GM12878 (cell line): Measurements from ENCODE around the gene ANXA11. TPM values are rescaled to one million over a fixed set of nuclear protein-coding genes. Genes with fewer than 3 reads are reported as not detected.

Experiments
- ATAC-seq: fragments of 200-7000 bp; cut with Tn5 transposase; 3 replicates; pipeline ENCODE4 v1.9.1; 2020; ENCODE audit warnings: mild to moderate bottlenecking, moderate library complexity
- BruUV-seq: library from RNA; stranded (reverse); fragments of 400-500 nt; replicated peaks from 2 replicates; lab custom pipeline; 2021; lab: Mats Ljungman, UMichigan
- CTCF ChIA-PET: fragments of 300-600 bp; sonication (Branson Sonifier 250); formaldehyde crosslinking; extraction: SDS; loops from one replicate; lab custom pipeline; 2021; ENCODE audit warnings: inconsistent platforms; lab: Yijun Ruan, JAX
- POLR2A ChIA-PET: fragments of 350-600 bp; formaldehyde crosslinking; extraction: SDS; loops from one replicate; lab custom pipeline; 2021; ENCODE audit warnings: inconsistent platforms; lab: Charles Lee
- RAD21 ChIA-PET: fragments of 300-600 bp; sonication (Branson Sonifier 250); formaldehyde crosslinking; loops from one replicate; lab custom pipeline; 2023; ENCODE audit warnings: antibody characterized with exemption; ENCODE audit not compliant: unreplicated experiment; lab: Charles Lee
- SMC1A ChIA-PET: fragments of 300-600 bp; sonication (Branson Sonifier 250); formaldehyde crosslinking; loops from one replicate; lab custom pipeline; 2023; ENCODE audit not compliant: unreplicated experiment, uncharacterized antibody; lab: Charles Lee
- DNase-seq: peaks from one replicate; pipeline ENCODE4 v3.0.0-alpha.2; 2011; ENCODE audit warnings: low read depth, low spot score
- FAIRE-seq: peaks from 3 replicates; lab custom pipeline; 2011; peaks lifted over from hg19 to GRCh38; lab: Jason Lieb, UNC
- H2AFZ ChIP-seq: 2 replicates; pipeline ENCODE4 v1.6.0; 2011; ENCODE audit warnings: low read depth, low read length, control low read depth; ENCODE audit not compliant: control insufficient read depth
- H3K27ac ChIP-seq: 2 replicates; pipeline ENCODE4 v1.5.1; 2011; ENCODE audit warnings: control low read depth; ENCODE audit not compliant: control insufficient read depth, insufficient read depth
- H3K27me3 ChIP-seq, 2 experiments: replicated peaks in 1 of 2; 2 replicates each; pipeline versions ENCODE4 v1.6.0 to v1.6.1; 2011; ENCODE audit warnings: low read length in 1 of 2; ENCODE audit not compliant: control insufficient read depth in 2 of 2, insufficient read depth in 2 of 2
- H3K36me3 ChIP-seq, 2 experiments: 2 replicates each; pipeline ENCODE4 v1.5.1; 2011; ENCODE audit warnings: low read length in 1 of 2; ENCODE audit not compliant: control insufficient read depth in 2 of 2, insufficient read depth in 2 of 2
- H3K4me1 ChIP-seq: 2 replicates; pipeline ENCODE4 v1.6.1; 2011; ENCODE audit warnings: mild to moderate bottlenecking, low read length, moderate library complexity, mixed read lengths; ENCODE audit not compliant: control insufficient read depth, insufficient read depth
- H3K4me2 ChIP-seq: 2 replicates; pipeline ENCODE4 v1.6.0; 2011; ENCODE audit warnings: control low read depth; ENCODE audit not compliant: control insufficient read depth, insufficient read depth
- H3K4me3 ChIP-seq: fragments of 200-600 bp; sonication (generic); 2 replicates; pipeline ENCODE4 v1.5.1; 2016
- H3K79me2 ChIP-seq: 2 replicates; pipeline ENCODE4 v1.6.0; 2011; ENCODE audit warnings: low read length; ENCODE audit not compliant: control insufficient read depth, insufficient read depth
- H3K9ac ChIP-seq: 2 replicates; pipeline ENCODE4 v1.8.0; 2011; ENCODE audit warnings: low read length, control low read depth, mixed read lengths; ENCODE audit not compliant: control insufficient read depth, insufficient read depth
- H3K9me3 ChIP-seq: replicated peaks from 3 replicates; pipeline ENCODE4 v1.5.1; 2011; ENCODE audit warnings: mild to moderate bottlenecking, low read length; ENCODE audit not compliant: control insufficient read depth, insufficient read depth
- H4K20me1 ChIP-seq: 2 replicates; pipeline ENCODE4 v1.6.0; 2011; ENCODE audit not compliant: control insufficient read depth, insufficient read depth
- ASH2L ChIP-seq: fragments of 300-600, 200-600 bp; sonication (generic); IDR thresholded peaks from 2 replicates; pipeline ENCODE4 v1.6.1; 2017; ENCODE audit warnings: low read depth, mild to moderate bottlenecking, borderline replicate concordance
- BCL3 ChIP-seq: IDR thresholded peaks from 2 replicates; pipeline ENCODE4 v1.6.1; 2011; ENCODE audit warnings: borderline replicate concordance, low read depth, mild to moderate bottlenecking, moderate library complexity, low read length; ENCODE audit not compliant: insufficient read depth, poor library complexity, severe bottlenecking
- CBX3 ChIP-seq: fragments of 200-600 bp; sonication (generic); IDR thresholded peaks from 2 replicates; pipeline ENCODE4 v1.6.1; 2016; ENCODE audit warnings: low read depth, borderline replicate concordance
- CREM ChIP-seq: IDR thresholded peaks from 2 replicates; pipeline ENCODE4 v1.6.1; 2014; ENCODE audit warnings: antibody characterized with exemption, low read depth
- EGR1 ChIP-seq, 2 experiments: IDR thresholded peaks; 1 replicate in 1 of 2; 2 replicates in 1 of 2; pipeline ENCODE4 v1.6.1; 2011 to 2012; ENCODE audit warnings: low read depth in 2 of 2, low read length in 2 of 2, borderline replicate concordance in 1 of 2, mild to moderate bottlenecking in 1 of 2, moderate library complexity in 1 of 2
- ESRRA ChIP-seq: IDR thresholded peaks from 2 replicates; pipeline ENCODE4 v1.6.1; 2012; ENCODE audit warnings: mild to moderate bottlenecking, low read length, improper control_type of control experiment
- IKZF2 ChIP-seq, 2 experiments: fragments of 450-650 bp; IDR thresholded peaks; 2 replicates each; pipeline ENCODE4 v1.6.1; 2017; ENCODE audit warnings: mild to moderate bottlenecking in 2 of 2, moderate library complexity in 2 of 2
- JUND ChIP-seq: IDR thresholded peaks from 2 replicates; pipeline ENCODE4 v1.6.1; 2012; ENCODE audit warnings: low read depth, mild to moderate bottlenecking, low read length, improper control_type of control experiment, moderate library complexity
- NBN ChIP-seq: fragments of 450-650 bp; IDR thresholded peaks from 2 replicates; pipeline ENCODE4 v1.6.1; 2016
- PML ChIP-seq: IDR thresholded peaks from 2 replicates; pipeline ENCODE4 v1.6.1; 2012; ENCODE audit warnings: low read length, inconsistent platforms
- SMC3 ChIP-seq: IDR thresholded peaks from 2 replicates; pipeline ENCODE4 v1.6.1; 2011; ENCODE audit warnings: low read length, improper control_type of control experiment, borderline replicate concordance
- SREBF2 ChIP-seq: IDR thresholded peaks from 2 replicates; pipeline ENCODE4 v1.6.1; 2012; ENCODE audit warnings: mild to moderate bottlenecking, low read length
- STAT1 ChIP-seq: fragments of 450-650 bp; conservative IDR thresholded peaks from 2 replicates; pipeline ENCODE4 v1.6.1; 2014; ENCODE audit warnings: antibody characterized with exemption, mild to moderate bottlenecking
- ZBED1 ChIP-seq: IDR thresholded peaks from 2 replicates; pipeline ENCODE4 v1.6.1; 2016; ENCODE audit warnings: borderline replicate concordance
- ZNF217 ChIP-seq: fragments of 450-650 bp; IDR thresholded peaks from 2 replicates; pipeline ENCODE4 v1.6.1; 2017; ENCODE audit warnings: antibody characterized with exemption, mild to moderate bottlenecking
- WGBS: methylation state at CpG from one replicate; pipeline ENCODE4 v1.1.6; 2016; ENCODE audit warnings: low lambda C conversion rate; ENCODE audit not compliant: insufficient replicate concordance, insufficient coverage; ENCODE audit errors: missing lambda C conversion rate; 5-methylcytosine and 5-hydroxymethylcytosine counted together
- in situ Hi-C: fragments of 300-500 bp; cut with MboI; formaldehyde crosslinking; loops from 9 replicates; pipeline ENCODE4 v1.14.3; 2018; ENCODE audit warnings: mixed read lengths
- intact Hi-C: fragments of 100-400 bp; cut with micrococcal nuclease; formaldehyde crosslinking; loops from one replicate; pipeline ENCODE4 v1.14.2; 2022; ENCODE audit not compliant: unreplicated experiment
- polyA plus RNA-seq, 11 experiments: library from polyadenylated mRNA; depleted of rRNA in 4 of 11; unstranded in 6 of 11; stranded (reverse) in 5 of 11; fragments of >200 nt; fragmentation: Nextera tagmentation in 4 of 11; fragmentation: Illumina TruSeq in 1 of 11; extraction: Ambion mirVana in 4 of 11; extraction: Trizol in 1 of 11; gene quantifications; 1 replicate in 1 of 11; 2 replicates in 10 of 11; pipeline versions ENCODE4 v1.2.1 to v1.2.3, GENCODE V29; 2011 to 2016; ENCODE audit warnings: inconsistent platforms in 2 of 11, missing spikeins in 2 of 11, low read depth in 1 of 11
- total RNA-seq, 4 experiments: library from RNA; depleted of rRNA in 3 of 4; stranded (reverse); fragments of >200 nt in 3 of 4; fragmentation: Illumina TruSeq in 1 of 4; extraction: Trizol in 1 of 4; gene quantifications; 2 replicates each; pipeline versions ENCODE4 v1.2.1 to v1.2.3, GENCODE V29; 2013 to 2021

Gene ANXA11
- total and polyA plus RNA-seq, 10 of the 15 experiments (the other 5 are each of a cell fraction or from before 2014, with no cell fraction given): 25.0 to 129 (median 72.2) TPM

GRCh38 chr10:80186364-80187012 lies 18.8 kb downstream of the ANXA11 start:
- Histone ChIP-seq H2AFZ (no peak overlapping the region), H3K4me3 (no peak overlapping the region), H3K36me3 (peaks cover 3 to 8% of the 10 kb centered on the region in 2 experiments; a peak in 2 of 4 replicates), H4K20me1 (no peaks in the 10 kb centered on the region), H3K9me3 (no peaks in the 10 kb centered on the region), H3K4me1 (peaks cover 22% of the 10 kb centered on the region), H3K4me2 (no peak overlapping the region; the same call in 1 of the 2 replicates), H3K27ac (peak overlapping the region; percentile 10; the same call in 1 of the 2 replicates), H3K27me3 (no peaks in the 10 kb centered on the region), H3K79me2 (peaks cover 42% of the 10 kb centered on the region), H3K9ac (no peak overlapping the region)
- ChIA-PET SMC1A (interaction anchor here (0.8 to 1.8 kb wide), 2 partner anchors 10 to 33 kb away, joined by 3 to 22 read pairs; no protein-coding TSS in a partner anchor), RAD21 (interaction anchor here (2.0 to 2.8 kb wide), 3 partner anchors 10 to 36 kb away, joined by 7 to 59 read pairs (median 30); partner anchors contain the start of gene ANXA11), POLR2A (interaction anchor here (0.9 kb wide), 1 partner anchor 104 kb away, joined by 3 read pairs; no protein-coding TSS in a partner anchor), CTCF (interaction anchor here (1.9 to 2.5 kb wide), 2 partner anchors 16 to 43 kb away, joined by 11 to 23 read pairs; no protein-coding TSS in a partner anchor)
- no peak for TF ChIP-seq ZNF217
- TF ChIP-seq CREM: no peak
- TF ChIP-seq ASH2L: no peak
- TF ChIP-seq BCL3: no peak
- no peak for TF ChIP-seq JUND
- TF ChIP-seq PML: no peak
- TF ChIP-seq STAT1: no peak
- TF ChIP-seq NBN: no peak
- TF ChIP-seq CBX3: no peak
- TF ChIP-seq IKZF2 (IDR thresholded peaks at IDR 0.05): no peak
- TF ChIP-seq ESRRA: no peak
- no peak for TF ChIP-seq ZBED1
- no peak for TF ChIP-seq EGR1 (IDR thresholded peaks at IDR 0.05; ENCODE audit: borderline replicate concordance in 1 of 2, low read depth in 2 of 2, low read length in 2 of 2)
- TF ChIP-seq SMC3: no peak
- no peak for TF ChIP-seq SREBF2
- FAIRE-seq (no peak), ATAC-seq (no peak), DNase-seq (no peak)
- intact Hi-C loops: loop anchor here (1.0 kb wide), 1 partner anchor 17 kb away; no protein-coding TSS in a partner anchor
- in situ Hi-C loops: no loop called here
- 96% methylated on average over 13 of the region's 13 CpGs for WGBS
- no TSS peak for BruUV-seq
